GM19193 (cell line): ENCODE data around the gene PDLIM5.
A peak's percentile ranks its signal among the peaks of the same experiment; 100 is the strongest.

Experiments
- POLR2A ChIP-seq: IDR thresholded peaks from 4 replicates; pipeline ENCODE4 v1.6.1; 2011; ENCODE audit not compliant: insufficient read depth, insufficient read length; ENCODE audit errors: extremely low read depth

Gene PDLIM5

GRCh38 chr4:94451695-94452475, at the start of gene PDLIM5:
Gene PDLIM5 (plus strand): TSS chr4:94451942. CDS start chr4:94455289, 3,347 bp downstream.
- peak; percentile 95 for TF ChIP-seq POLR2A

- no peak for TF ChIP-seq POLR2A
These were observed 48.0 kb upstream of the PDLIM5 start for GRCh38 chr4:94403751-94404150.

GRCh38 chr4:94406668-94407437, 44.9 kb upstream of the PDLIM5 start:
- no peak for TF ChIP-seq POLR2A

- TF ChIP-seq POLR2A = no peak
These were observed 43.9 kb upstream of the PDLIM5 start for GRCh38 chr4:94407846-94408245.

- no peak for TF ChIP-seq POLR2A
These were observed 43.0 kb upstream of the PDLIM5 start for GRCh38 chr4:94408549-94409374.

- no peak for TF ChIP-seq POLR2A
These were observed 42.4 kb upstream of the PDLIM5 start for GRCh38 chr4:94409375-94409679.

- no peak for TF ChIP-seq POLR2A
These were observed 41.8 kb upstream of the PDLIM5 start for GRCh38 chr4:94409962-94410361.

- no peak for TF ChIP-seq POLR2A
These were observed 41.0 kb upstream of the PDLIM5 start for GRCh38 chr4:94410678-94411206.

GRCh38 chr4:94411296-94411695, 40.4 kb upstream of the PDLIM5 start:
- no peak for TF ChIP-seq POLR2A

- TF ChIP-seq POLR2A = no peak
These were observed 39.6 kb upstream of the PDLIM5 start for GRCh38 chr4:94412019-94412657.

- no peak for TF ChIP-seq POLR2A
These were observed 39.1 kb upstream of the PDLIM5 start for GRCh38 chr4:94412658-94413038.

GRCh38 chr4:94413085-94413840, 38.5 kb upstream of the PDLIM5 start:
- no peak for TF ChIP-seq POLR2A

GRCh38 chr4:94414907-94415306, 36.8 kb upstream of the PDLIM5 start:
- no peak for TF ChIP-seq POLR2A

GRCh38 chr4:94415448-94415847, 36.3 kb upstream of the PDLIM5 start:
- TF ChIP-seq POLR2A = no peak
